Keratinocyte (primary cell): ENCODE data around the gene LSP1. TPM values are rescaled to one million over a fixed set of nuclear protein-coding genes. Genes with fewer than 3 reads are reported as not detected.

Experiments used
- DNase-seq: peaks from one replicate; pipeline ENCODE4 v3.0.0-alpha.2; 2011; ENCODE audit warnings: low read depth, missing footprints, low spot score
- FAIRE-seq: peaks from 2 replicates; lab custom pipeline; 2011; peaks lifted over from hg19 to GRCh38; lab: Jason Lieb, UNC
- H2AFZ ChIP-seq: 2 replicates; pipeline ENCODE4 v1.6.0; 2012; ENCODE audit warnings: low read length, control low read depth, inconsistent platforms; ENCODE audit not compliant: control insufficient read depth
- H3K27ac ChIP-seq: 2 replicates; pipeline ENCODE4 v1.5.1; 2011; ENCODE audit warnings: low read length; ENCODE audit not compliant: control insufficient read depth, insufficient read depth
- H3K27me3 ChIP-seq: 3 replicates; pipeline ENCODE4 v1.6.0; 2011; ENCODE audit warnings: low read length; ENCODE audit not compliant: control insufficient read depth, insufficient read depth; ENCODE audit errors: extremely low read depth
- H3K36me3 ChIP-seq, 2 experiments: 2 replicates in 1 of 2; 3 replicates in 1 of 2; pipeline ENCODE4 v1.5.1; 2011; ENCODE audit warnings: low read length in 2 of 2, mild to moderate bottlenecking in 1 of 2; ENCODE audit not compliant: control insufficient read depth in 2 of 2, insufficient read depth in 2 of 2; ENCODE audit errors: extremely low read depth in 1 of 2
- H3K4me1 ChIP-seq: 3 replicates; pipeline ENCODE4 v1.5.1; 2011; ENCODE audit warnings: low read length; ENCODE audit not compliant: control insufficient read depth, insufficient read depth; ENCODE audit errors: extremely low read depth
- H3K4me2 ChIP-seq: 3 replicates; pipeline ENCODE4 v1.6.0; 2011; ENCODE audit warnings: low read depth, low read length; ENCODE audit not compliant: control insufficient read depth, insufficient read depth; ENCODE audit errors: extremely low read depth
- H3K4me3 ChIP-seq, 3 experiments: fragments of 200-600 bp in 1 of 3; sonication (generic) in 1 of 3; 2 replicates in 2 of 3; 3 replicates in 1 of 3; pipeline ENCODE4 v1.5.1; 2011 to 2016; ENCODE audit warnings: low read length in 3 of 3, mild to moderate bottlenecking in 3 of 3, control low read depth in 2 of 3, inconsistent platforms in 1 of 3, low read depth in 1 of 3, mixed read lengths in 1 of 3, mixed run types in 1 of 3, moderate library complexity in 1 of 3; ENCODE audit not compliant: control insufficient read depth in 2 of 3, insufficient read depth in 2 of 3; ENCODE audit errors: extremely low read depth in 1 of 3
- H3K79me2 ChIP-seq: 2 replicates; pipeline ENCODE4 v1.6.0; 2012; ENCODE audit warnings: low read length; ENCODE audit not compliant: control insufficient read depth, insufficient read depth
- H3K9ac ChIP-seq: 3 replicates; pipeline ENCODE4 v1.6.0; 2011; ENCODE audit warnings: low read length; ENCODE audit not compliant: control insufficient read depth, insufficient read depth; ENCODE audit errors: extremely low read depth
- H3K9me1 ChIP-seq: 3 replicates; pipeline ENCODE4 v1.6.0; 2011; ENCODE audit warnings: low read length; ENCODE audit not compliant: control insufficient read depth, insufficient read depth; ENCODE audit errors: extremely low read depth
- H3K9me3 ChIP-seq: 2 replicates; pipeline ENCODE4 v1.5.1; 2012; ENCODE audit warnings: low read depth, low read length; ENCODE audit not compliant: control insufficient read depth
- H4K20me1 ChIP-seq: 3 replicates; pipeline ENCODE4 v1.6.0; 2011; ENCODE audit warnings: low read length; ENCODE audit not compliant: control insufficient read depth, insufficient read depth; ENCODE audit errors: extremely low read depth
- EZH2 ChIP-seq: IDR thresholded peaks from one replicate; pipeline ENCODE4 v1.6.1; 2012; ENCODE audit warnings: inconsistent platforms, mild to moderate bottlenecking, low read length, moderate library complexity
- dilution Hi-C: fragments of 300-500 bp; cut with MboI; formaldehyde crosslinking; loops from one replicate; pipeline ENCODE4 v1.7.0; 2020; ENCODE audit warnings: low sequenced_read_pairs; ENCODE audit not compliant: extremely low pct_ligation_motif_present
- polyA plus RNA-seq, 5 experiments: library from polyadenylated mRNA; depleted of rRNA in 3 of 5; stranded (reverse) in 3 of 5; stranded (forward) in 1 of 5; unstranded in 1 of 5; fragments of >200 nt; gene quantifications; 1 replicate in 1 of 5; 2 replicates in 3 of 5; 3 replicates in 1 of 5; pipeline versions ENCODE4 v1.2.1 to v1.2.3, GENCODE V29; 2011 to 2012; ENCODE audit warnings: missing spikeins in 2 of 5, low read depth in 1 of 5, low replicate concordance in 1 of 5
- TF ChIP-seq, protein P1 (sequence below), 3 experiments: IDR thresholded peaks in 1 of 3; conservative IDR thresholded peaks in 1 of 3; optimal IDR thresholded peaks in 1 of 3; 2 replicates in 2 of 3; 3 replicates in 1 of 3; pipeline versions ENCODE3 to v1.5.1; 2011; ENCODE audit warnings: low read length in 3 of 3, mild to moderate bottlenecking in 3 of 3, moderate library complexity in 2 of 3, control low read depth in 1 of 3, inconsistent platforms in 1 of 3; ENCODE audit not compliant: insufficient read depth in 2 of 3; ENCODE audit errors: extremely low read depth in 1 of 3

LSP1 gene
- polyA plus RNA-seq, 1 donor (not counting 4 experiments of a cell fraction or from before 2014, with no cell fraction given) = 0.94 TPM

DNA sequence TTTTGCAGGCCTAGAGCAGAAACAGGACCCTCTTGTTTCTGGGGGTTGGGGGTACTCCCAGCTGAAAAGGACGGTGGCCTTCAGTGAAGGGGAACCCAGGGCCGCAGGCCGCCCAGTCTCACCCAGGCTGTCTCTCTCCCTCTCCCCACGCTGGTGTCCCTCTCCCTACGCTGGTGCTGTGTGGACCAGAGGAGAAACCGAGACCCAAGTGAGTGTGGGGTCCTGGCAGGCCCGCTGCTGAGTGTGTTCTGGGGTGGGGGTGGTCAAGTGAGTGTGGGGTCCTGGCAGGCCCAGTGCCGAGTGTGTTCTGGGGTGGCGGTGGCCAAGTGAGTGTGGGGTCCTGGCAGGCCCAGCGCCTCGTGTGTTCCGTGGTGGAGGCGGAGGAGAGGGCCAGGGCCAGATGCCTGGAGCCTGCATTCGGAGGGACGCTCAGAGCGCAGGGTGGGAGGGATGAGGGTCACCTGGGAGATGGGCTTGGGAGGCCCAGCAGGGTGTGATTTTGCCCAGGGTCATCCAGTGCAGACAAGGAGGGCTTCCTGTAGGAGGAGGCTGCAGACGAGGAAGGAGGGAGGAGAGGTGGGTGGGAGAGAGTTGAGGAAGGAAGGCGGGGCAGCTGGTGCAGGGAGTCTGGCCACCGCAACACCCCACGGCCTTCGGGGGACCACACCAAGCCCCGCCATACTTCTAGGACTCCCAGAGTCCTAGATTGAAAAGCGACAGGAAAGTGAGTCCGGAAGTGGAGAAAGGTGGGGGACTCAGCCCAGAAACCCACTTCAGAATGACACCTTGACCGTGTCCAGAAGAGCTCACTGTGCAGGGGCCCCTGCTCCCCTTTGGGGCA lies 77.0 kb downstream of the LSP1 start:
- no peak for DNase-seq

DNA sequence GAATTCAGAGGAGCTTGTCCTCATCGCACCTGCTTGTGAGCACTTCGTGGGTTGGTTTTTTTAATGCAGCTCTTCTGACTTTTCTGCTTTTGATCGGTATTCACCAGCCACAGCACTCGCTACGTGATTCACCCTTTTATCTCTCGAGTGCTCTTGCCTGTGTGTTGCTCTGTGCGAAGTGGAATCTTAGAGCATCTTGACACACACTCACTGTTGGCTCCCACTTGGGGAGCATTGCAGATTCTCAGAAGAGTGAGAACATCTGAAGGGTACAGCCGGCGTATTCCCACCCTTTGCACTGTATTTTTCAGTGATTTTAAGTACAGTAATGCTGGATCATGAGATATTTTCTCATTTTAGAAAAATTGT lies 77.6 kb downstream of the LSP1 start:
- H3K79me2 ChIP-seq = no peaks in the 10 kb centered on the region
- H2AFZ ChIP-seq = no peak overlapping the region
- H3K4me3 ChIP-seq = no peak overlapping the region
- no peak overlapping the region for H3K4me2 ChIP-seq
- no peaks in the 10 kb centered on the region for H3K9me1 ChIP-seq
- H3K9me3 ChIP-seq = no peaks in the 10 kb centered on the region
- FAIRE-seq (no peak), DNase-seq (no peak)
- no peaks in the 10 kb centered on the region for H3K36me3 ChIP-seq
- dilution Hi-C loops = no loop called here
- TF ChIP-seq EZH2 = no peak
- TF ChIP-seq, protein P1, sequence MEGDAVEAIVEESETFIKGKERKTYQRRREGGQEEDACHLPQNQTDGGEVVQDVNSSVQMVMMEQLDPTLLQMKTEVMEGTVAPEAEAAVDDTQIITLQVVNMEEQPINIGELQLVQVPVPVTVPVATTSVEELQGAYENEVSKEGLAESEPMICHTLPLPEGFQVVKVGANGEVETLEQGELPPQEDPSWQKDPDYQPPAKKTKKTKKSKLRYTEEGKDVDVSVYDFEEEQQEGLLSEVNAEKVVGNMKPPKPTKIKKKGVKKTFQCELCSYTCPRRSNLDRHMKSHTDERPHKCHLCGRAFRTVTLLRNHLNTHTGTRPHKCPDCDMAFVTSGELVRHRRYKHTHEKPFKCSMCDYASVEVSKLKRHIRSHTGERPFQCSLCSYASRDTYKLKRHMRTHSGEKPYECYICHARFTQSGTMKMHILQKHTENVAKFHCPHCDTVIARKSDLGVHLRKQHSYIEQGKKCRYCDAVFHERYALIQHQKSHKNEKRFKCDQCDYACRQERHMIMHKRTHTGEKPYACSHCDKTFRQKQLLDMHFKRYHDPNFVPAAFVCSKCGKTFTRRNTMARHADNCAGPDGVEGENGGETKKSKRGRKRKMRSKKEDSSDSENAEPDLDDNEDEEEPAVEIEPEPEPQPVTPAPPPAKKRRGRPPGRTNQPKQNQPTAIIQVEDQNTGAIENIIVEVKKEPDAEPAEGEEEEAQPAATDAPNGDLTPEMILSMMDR (optimal IDR thresholded peaks at IDR 0.05 in 1 of 3, IDR thresholded peaks at IDR 0.05 in 1 of 3, conservative IDR thresholded peaks at IDR 0.05 in 1 of 3; ENCODE audit: extremely low read depth in 1 of 3, insufficient read depth in 2 of 3, low read length in 3 of 3) = no peak
- H3K27me3 ChIP-seq = peaks cover 4% of the 10 kb centered on the region
- no peaks in the 10 kb centered on the region for H4K20me1 ChIP-seq
- no peaks in the 10 kb centered on the region for H3K4me1 ChIP-seq
- H3K9ac ChIP-seq = no peak overlapping the region
- no peak overlapping the region for H3K27ac ChIP-seq

More for the DNA sequence above, 77.0 kb downstream of the LSP1 start:
- H3K27me3 ChIP-seq = peaks cover 4% of the 10 kb centered on the region
- no peaks in the 10 kb centered on the region for H3K9me1 ChIP-seq
- TF ChIP-seq, protein P1 (optimal IDR thresholded peaks at IDR 0.05 in 1 of 3, IDR thresholded peaks at IDR 0.05 in 1 of 3, conservative IDR thresholded peaks at IDR 0.05 in 1 of 3; ENCODE audit: extremely low read depth in 1 of 3, insufficient read depth in 2 of 3, low read length in 3 of 3) = no peak
- no peak for TF ChIP-seq EZH2
- dilution Hi-C loops = no loop called here
- H3K4me1 ChIP-seq = no peaks in the 10 kb centered on the region
- H3K4me2 ChIP-seq = no peak overlapping the region
- H2AFZ ChIP-seq = no peak overlapping the region
- no peak overlapping the region for H3K4me3 ChIP-seq
- no peak for FAIRE-seq
- no peaks in the 10 kb centered on the region for H3K9me3 ChIP-seq
- no peaks in the 10 kb centered on the region for H3K36me3 ChIP-seq
- no peaks in the 10 kb centered on the region for H3K79me2 ChIP-seq
- H3K9ac ChIP-seq = no peak overlapping the region
- no peaks in the 10 kb centered on the region for H4K20me1 ChIP-seq
- H3K27ac ChIP-seq = no peak overlapping the region
